ENCODE results near the gene CTCFL. TPM values are rescaled to one million over a fixed set of nuclear protein-coding genes. Genes with fewer than 3 reads are reported as not detected.

CTCFL gene
- total and polyA plus RNA-seq, 2 of the 13 experiments (the other 11 are each of a cell fraction or from before 2014, with no cell fraction given), result 0.04 TPM; not detected in 1

GRCh38 chr20:57555457-57556184 lies 30.7 kb upstream of the CTCFL start (continued):
- TF ChIP-seq ZNF260 (CRISPR knock-in tag; IDR thresholded peaks at IDR 0.05; ENCODE audit: borderline replicate concordance, low read depth) (no peak), ZC3H4 (CRISPR knock-in tag; IDR thresholded peaks at IDR 0.05; ENCODE audit: borderline replicate concordance) (no peak), EEA1 (CRISPR knock-in tag; IDR thresholded peaks at IDR 0.05; ENCODE audit: borderline replicate concordance) (no peak), ONECUT2 (CRISPR knock-in tag; IDR thresholded peaks at IDR 0.05) (no peak), SOX6 (IDR thresholded peaks at IDR 0.05) (no peak), SOX6 (CRISPR knock-in tag; IDR thresholded peaks at IDR 0.05) (peak; percentile 58), KLF11 (CRISPR knock-in tag; IDR thresholded peaks at IDR 0.05) (no peak), TEAD2 (CRISPR knock-in tag; IDR thresholded peaks at IDR 0.05) (no peak), GABPB1 (CRISPR knock-in tag; IDR thresholded peaks at IDR 0.05) (no peak; the same call in 1 of the 2 replicates), ZNF800 (CRISPR knock-in tag; IDR thresholded peaks at IDR 0.05) (no peak), MIER2 (CRISPR knock-in tag; IDR thresholded peaks at IDR 0.05) (no peak), FOXK1 (CRISPR knock-in tag; IDR thresholded peaks at IDR 0.05; ENCODE audit: borderline replicate concordance, low read depth) (peak; percentile 85), ZNF383 (CRISPR knock-in tag; IDR thresholded peaks at IDR 0.05; ENCODE audit: borderline replicate concordance) (no peak), MEF2D (CRISPR knock-in tag; IDR thresholded peaks at IDR 0.05) (0 out of 2 replicates have a peak, but pooled peaks have one; percentile 24), DPF2 (CRISPR knock-in tag; IDR thresholded peaks at IDR 0.05; ENCODE audit: borderline replicate concordance, low read depth) (no peak), SRF (IDR thresholded peaks at IDR 0.05; ENCODE audit: low read depth, low read length) (no peak), KLF16 (CRISPR knock-in tag; IDR thresholded peaks at IDR 0.05) (peak in 1 of 2 experiments; percentile 51; a peak in 1 of 4 replicates), ZNF12 (CRISPR knock-in tag; IDR thresholded peaks at IDR 0.05) (no peak), CSRNP1 (CRISPR knock-in tag; IDR thresholded peaks at IDR 0.05) (no peak), TEAD3 (CRISPR knock-in tag; optimal IDR thresholded peaks at IDR 0.05; ENCODE audit: borderline replicate concordance) (peak; percentile 42), ZNF879 (CRISPR knock-in tag; IDR thresholded peaks at IDR 0.05) (no peak), ELF1 (CRISPR knock-in tag; IDR thresholded peaks at IDR 0.05) (no peak), RBM39 (IDR thresholded peaks at IDR 0.05; ENCODE audit: low read depth, low read length, poor library complexity, severe bottlenecking) (no peak), ZNF24 (IDR thresholded peaks at IDR 0.05) (no peak), NONO (IDR thresholded peaks at IDR 0.05) (no peak), NONO (CRISPR knock-in tag; conservative IDR thresholded peaks at IDR 0.05) (no peak)
- TF ChIP-seq, protein P1, sequence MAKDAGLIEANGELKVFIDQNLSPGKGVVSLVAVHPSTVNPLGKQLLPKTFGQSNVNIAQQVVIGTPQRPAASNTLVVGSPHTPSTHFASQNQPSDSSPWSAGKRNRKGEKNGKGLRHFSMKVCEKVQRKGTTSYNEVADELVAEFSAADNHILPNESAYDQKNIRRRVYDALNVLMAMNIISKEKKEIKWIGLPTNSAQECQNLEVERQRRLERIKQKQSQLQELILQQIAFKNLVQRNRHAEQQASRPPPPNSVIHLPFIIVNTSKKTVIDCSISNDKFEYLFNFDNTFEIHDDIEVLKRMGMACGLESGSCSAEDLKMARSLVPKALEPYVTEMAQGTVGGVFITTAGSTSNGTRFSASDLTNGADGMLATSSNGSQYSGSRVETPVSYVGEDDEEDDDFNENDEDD (CRISPR knock-in tag; IDR thresholded peaks at IDR 0.05; ENCODE audit: borderline replicate concordance), result no peak
- TF ChIP-seq, protein P2, sequence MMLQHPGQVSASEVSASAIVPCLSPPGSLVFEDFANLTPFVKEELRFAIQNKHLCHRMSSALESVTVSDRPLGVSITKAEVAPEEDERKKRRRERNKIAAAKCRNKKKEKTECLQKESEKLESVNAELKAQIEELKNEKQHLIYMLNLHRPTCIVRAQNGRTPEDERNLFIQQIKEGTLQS (CRISPR knock-in tag; IDR thresholded peaks at IDR 0.05), result no peak
